HG03575 (cell line): Measurements from ENCODE around the gene ARID1B.
"Not testable (repeated sequence)": the region's sequence is repeated elsewhere in the genome, so short reads cannot be mapped to it uniquely, and the experiment has no call there.

ENCODE experiments used
- ATAC-seq: cut with Tn5 transposase; IDR thresholded peaks from one replicate; pipeline ENCODE4 v1.9.1; 2021; ENCODE audit not compliant: unreplicated experiment, insufficient number of reproducible peaks, low FRiP score; ENCODE audit errors: extremely low read depth

The ARID1B gene

GRCh38 chr6:157037165-157037564 lies 260.0 kb downstream of the ARID1B start:
- ATAC-seq: no peak

- ATAC-seq: no peak
These were observed 261.4 kb downstream of the ARID1B start for GRCh38 chr6:157038610-157039009.

GRCh38 chr6:157039639-157040038 lies 262.5 kb downstream of the ARID1B start:
- ATAC-seq: not testable (repeated sequence)

- ATAC-seq: no peak
These were observed 263.0 kb downstream of the ARID1B start for GRCh38 chr6:157040191-157040590.

GRCh38 chr6:157045831-157046454 lies 268.8 kb downstream of the ARID1B start:
- no peak for ATAC-seq

GRCh38 chr6:157046776-157047175 lies 269.6 kb downstream of the ARID1B start:
- ATAC-seq: no peak

- no peak for ATAC-seq
These were observed 270.1 kb downstream of the ARID1B start for GRCh38 chr6:157047328-157047727.

- no peak for ATAC-seq
These were observed 270.8 kb downstream of the ARID1B start for GRCh38 chr6:157047951-157048350.

- no peak for ATAC-seq
These were observed 272.0 kb downstream of the ARID1B start for GRCh38 chr6:157049133-157049532.

GRCh38 chr6:157050537-157051265 lies 273.5 kb downstream of the ARID1B start:
- ATAC-seq: no peak

GRCh38 chr6:157054531-157054979 lies 277.4 kb downstream of the ARID1B start:
- no peak for ATAC-seq

GRCh38 chr6:157055863-157056262 lies 278.7 kb downstream of the ARID1B start:
- no peak for ATAC-seq

GRCh38 chr6:157056275-157056674 lies 279.1 kb downstream of the ARID1B start:
- ATAC-seq: no peak

- no peak for ATAC-seq
These were observed 281.4 kb downstream of the ARID1B start for GRCh38 chr6:157058574-157058973.

GRCh38 chr6:157059781-157060180 lies 282.6 kb downstream of the ARID1B start:
- ATAC-seq: no peak

- ATAC-seq: no peak
These were observed 283.3 kb downstream of the ARID1B start for GRCh38 chr6:157060440-157060952.

- no peak for ATAC-seq
These were observed 284.8 kb downstream of the ARID1B start for GRCh38 chr6:157061770-157062594.

- ATAC-seq: no peak
These were observed 286.2 kb downstream of the ARID1B start for GRCh38 chr6:157063176-157063905.

GRCh38 chr6:157063923-157064322 lies 286.7 kb downstream of the ARID1B start:
- no peak for ATAC-seq
